Activated B cell treated with CpG ODN at 0.5 μM for 24 hours (primary cell): ENCODE measurements around the gene PTER. TPM values are rescaled to one million over a fixed set of nuclear protein-coding genes. Genes with fewer than 3 reads are reported as not detected.

Experiments used
- ATAC-seq: fragments of 200-7000 bp; cut with Tn5 transposase; one replicate; pipeline ENCODE4 v1.10.0; 2021; ENCODE audit warnings: low read depth, mild to moderate bottlenecking, moderate library complexity
- CTCF ChIA-PET: fragments of 350-600 bp; sonication (Branson Sonifier 250); formaldehyde crosslinking; loops from one replicate; lab custom pipeline; 2021; ENCODE audit warnings: antibody characterized with exemption; lab: Charles Lee
- POLR2A ChIA-PET: fragments of 350-600 bp; sonication (Branson Sonifier 250); formaldehyde crosslinking; loops from one replicate; lab custom pipeline; 2021; ENCODE audit warnings: antibody characterized with exemption; lab: Charles Lee
- DNase-seq: peaks from one replicate; pipeline ENCODE4 v3.0.0; 2022
- H3K27ac Mint-ChIP-seq: one replicate; pipeline ENCODE4 v1.8.0; 2020; ENCODE audit warnings: mixed read lengths
- H3K27me3 Mint-ChIP-seq: one replicate; pipeline ENCODE4 v1.8.0; 2021; ENCODE audit warnings: mixed read lengths
- H3K36me3 Mint-ChIP-seq: one replicate; pipeline ENCODE4 v1.8.0; 2021; ENCODE audit warnings: low read depth, mixed read lengths
- H3K4me1 Mint-ChIP-seq: one replicate; pipeline ENCODE4 v1.8.0; 2021; ENCODE audit warnings: mixed read lengths
- H3K4me3 Mint-ChIP-seq: one replicate; pipeline ENCODE4 v1.8.0; 2020; ENCODE audit warnings: mild to moderate bottlenecking, mixed read lengths
- H3K9me3 Mint-ChIP-seq: one replicate; pipeline ENCODE4 v1.8.0; 2020; ENCODE audit warnings: mixed read lengths
- CTCF ChIP-seq: fragments of 200-600 bp; IDR thresholded peaks from one replicate; pipeline ENCODE4 v1.8.0; 2022; ENCODE audit warnings: antibody characterized with exemption, mild to moderate bottlenecking
- intact Hi-C: fragments of 100-400 bp; cut with micrococcal nuclease; formaldehyde crosslinking; loops from one replicate; pipeline ENCODE4 v1.15.1; 2024
- total RNA-seq: library from RNA; stranded (reverse); gene quantifications from 2 replicates; pipeline ENCODE4 v1.2.3, GENCODE V29; 2022

Gene PTER
- total RNA-seq, 1 donor from 2014 or later: 14.9 TPM

GRCh38 chr10:16436367-16436757 lies 448 bp upstream of the PTER start:
- intact Hi-C loops: loop anchor here (1.0 to 10.0 kb wide), 4 partner anchors 381 to 1268 kb away; partner anchors contain the start of genes NMT2 and RSU1
- no peak for ATAC-seq
- no peak for DNase-seq
- Mint-ChIP-seq H3K4me3 (peak overlapping the region; percentile 95), H3K27me3 (peaks cover 3% of the 10 kb centered on the region), H3K27ac (peak overlapping the region; percentile 88), H3K36me3 (peaks cover 19% of the 10 kb centered on the region), H3K9me3 (no peaks in the 10 kb centered on the region), H3K4me1 (peaks cover 44% of the 10 kb centered on the region)
- ChIA-PET CTCF (no interaction called here), POLR2A (interaction anchor here (1.2 to 1.5 kb wide), 2 partner anchors 381 to 792 kb away, joined by 3 to 13 read pairs; partner anchors contain the start of gene RSU1)
- TF ChIP-seq CTCF: no peak

- Mint-ChIP-seq H3K9me3 (no peaks in the 10 kb centered on the region), H3K27ac (peak overlapping the region; percentile 88), H3K4me3 (peak overlapping the region; percentile 95), H3K36me3 (peaks cover 24% of the 10 kb centered on the region), H3K4me1 (peaks cover 48% of the 10 kb centered on the region), H3K27me3 (no peaks in the 10 kb centered on the region)
- ChIA-PET POLR2A (interaction anchor here (0.9 to 1.5 kb wide), 3 partner anchors 380 to 577 kb away, joined by 3 to 18 read pairs (median 13); partner anchors contain the start of genes MINDY3 and RSU1), CTCF (no interaction called here)
- ATAC-seq (no peak), DNase-seq (no peak)
- TF ChIP-seq CTCF: no peak
- intact Hi-C loops: loop anchor here (1.0 to 10.0 kb wide), 3 partner anchors 577 to 1269 kb away; partner anchors contain the start of genes MINDY3 and NMT2
Observed at GRCh38 chr10:16437540-16437894, 707 bp downstream of the PTER start.

GRCh38 chr10:16439295-16439694 lies 2.5 kb downstream of the PTER start:
- POLR2A ChIA-PET: no interaction called here

GRCh38 chr10:16440396-16441133 lies 3.8 kb downstream of the PTER start:
- DNase-seq: no peak
- TF ChIP-seq CTCF: no peak
- H3K9me3 Mint-ChIP-seq: no peaks in the 10 kb centered on the region
- POLR2A ChIA-PET: no interaction called here
- no peaks in the 10 kb centered on the region for H3K27me3 Mint-ChIP-seq
- CTCF ChIA-PET: no interaction called here
- H3K36me3 Mint-ChIP-seq: peaks cover 36% of the 10 kb centered on the region
- intact Hi-C loops: no loop called here
- H3K27ac Mint-ChIP-seq: no peak overlapping the region
- H3K4me1 Mint-ChIP-seq: peaks cover 48% of the 10 kb centered on the region
- no peak for ATAC-seq
- H3K4me3 Mint-ChIP-seq: no peak overlapping the region

More at GRCh38 chr10:16439295-16439694, 2.5 kb downstream of the PTER start:
- peaks cover 48% of the 10 kb centered on the region for H3K4me1 Mint-ChIP-seq
- CTCF ChIA-PET: no interaction called here
- DNase-seq: no peak
- no peak for TF ChIP-seq CTCF
- ATAC-seq: no peak
- H3K27me3 Mint-ChIP-seq: no peaks in the 10 kb centered on the region
- intact Hi-C loops: loop anchor here (10.0 kb wide), 1 partner anchor 1236 kb away; no protein-coding TSS in a partner anchor
- H3K36me3 Mint-ChIP-seq: peaks cover 34% of the 10 kb centered on the region
- H3K4me3 Mint-ChIP-seq: no peak overlapping the region
- H3K27ac Mint-ChIP-seq: no peak overlapping the region
- H3K9me3 Mint-ChIP-seq: no peaks in the 10 kb centered on the region

GRCh38 chr10:16441173-16441840 lies 4.5 kb downstream of the PTER start:
- no peak for DNase-seq
- TF ChIP-seq CTCF: no peak
- Mint-ChIP-seq H3K4me1 (peaks cover 45% of the 10 kb centered on the region), H3K9me3 (no peaks in the 10 kb centered on the region), H3K27me3 (no peaks in the 10 kb centered on the region), H3K27ac (no peak overlapping the region), H3K4me3 (no peak overlapping the region), H3K36me3 (peaks cover 38% of the 10 kb centered on the region)
- no peak for ATAC-seq
- ChIA-PET POLR2A (no interaction called here), CTCF (no interaction called here)
- intact Hi-C loops: no loop called here
